ENCODE results near the gene TEPSIN.

DNA sequence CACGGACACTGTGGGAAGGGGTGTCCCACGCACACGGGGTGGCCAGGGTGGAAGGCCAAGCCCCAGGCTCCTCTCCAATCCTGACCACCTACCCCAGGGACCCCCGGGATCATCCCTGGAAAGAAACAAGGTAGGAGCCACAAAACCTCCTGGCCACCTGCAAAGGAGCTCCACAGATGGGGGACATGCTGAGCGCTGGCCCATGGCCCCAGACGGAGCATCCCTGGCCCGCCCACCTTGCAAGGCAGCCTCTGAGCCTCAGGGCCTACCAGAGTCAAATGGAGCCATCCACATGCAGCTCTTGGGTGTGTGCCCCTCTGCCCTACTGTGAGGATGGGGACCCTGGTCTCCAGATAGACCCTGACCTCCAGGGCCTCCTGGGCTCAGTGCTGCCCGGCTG, 40.0 kb upstream of the TEPSIN start:
- TF ChIP-seq CTCF (optimal IDR thresholded peaks at IDR 0.05 in 1 of 3, IDR thresholded peaks at IDR 0.05 in 1 of 3, conservative IDR thresholded peaks at IDR 0.05 in 1 of 3; ENCODE audit: extremely low read depth in 1 of 3, insufficient read depth in 2 of 3, low read length in 3 of 3) = no peak
- TF ChIP-seq EZH2 (IDR thresholded peaks at IDR 0.05; ENCODE audit: low read length) = no peak
